Fibroblast of lung (primary cell): ENCODE data around the gene NEDD4L. TPM values are rescaled to one million over a fixed set of nuclear protein-coding genes. Genes with fewer than 3 reads are reported as not detected.
"Not testable (repeated sequence)": the region's sequence is repeated elsewhere in the genome, so short reads cannot be mapped to it uniquely, and the experiment has no call there.

ENCODE experiments used
- DNase-seq, 2 donors: peaks; one replicate each; pipeline versions ENCODE4 v3.0.0 to v3.0.0-alpha.2; 2010; ENCODE audit warnings: low read depth in 2 of 2
- H2AFZ ChIP-seq: 2 replicates; pipeline ENCODE4 v1.5.1; 2012; ENCODE audit warnings: low read length, control low read depth, inconsistent platforms
- H3K27ac ChIP-seq: 2 replicates; pipeline ENCODE4 v1.5.1; 2011; ENCODE audit warnings: low read length, control low read depth; ENCODE audit not compliant: insufficient read depth
- H3K27me3 ChIP-seq: 2 replicates; pipeline ENCODE4 v1.5.1; 2011; ENCODE audit warnings: mild to moderate bottlenecking, low read length; ENCODE audit not compliant: control insufficient read depth, insufficient read depth
- H3K36me3 ChIP-seq: 2 replicates; pipeline ENCODE4 v1.5.1; 2011; ENCODE audit warnings: low read length; ENCODE audit not compliant: control insufficient read depth, insufficient read depth
- H3K4me1 ChIP-seq: 2 replicates; pipeline ENCODE4 v1.5.1; 2011; ENCODE audit warnings: low read length; ENCODE audit not compliant: control insufficient read depth, insufficient read depth; ENCODE audit errors: extremely low read depth
- H3K4me2 ChIP-seq: 2 replicates; pipeline ENCODE4 v1.5.1; 2011; ENCODE audit warnings: low read length, control low read depth; ENCODE audit not compliant: insufficient read depth; ENCODE audit errors: extremely low read depth
- H3K4me3 ChIP-seq, 4 experiments: fragments of 200-600 bp in 1 of 4; sonication (generic) in 1 of 4; replicated peaks in 1 of 4; 2 replicates each; pipeline ENCODE4 v1.5.1; 2011 to 2016; ENCODE audit warnings: low read length in 4 of 4, low read depth in 3 of 4, mild to moderate bottlenecking in 3 of 4, control low read depth in 2 of 4, inconsistent platforms in 1 of 4, mixed read lengths in 1 of 4; ENCODE audit not compliant: insufficient read depth in 1 of 4; ENCODE audit errors: control extremely low read depth in 1 of 4
- H3K79me2 ChIP-seq: 2 replicates; pipeline ENCODE4 v1.5.1; 2012; ENCODE audit warnings: mild to moderate bottlenecking, low read length, inconsistent platforms; ENCODE audit not compliant: control insufficient read depth, insufficient read depth
- H3K9ac ChIP-seq: 2 replicates; pipeline ENCODE4 v1.5.1; 2011; ENCODE audit warnings: mild to moderate bottlenecking, low read length, control low read depth; ENCODE audit not compliant: insufficient read depth
- H3K9me3 ChIP-seq: 2 replicates; pipeline ENCODE4 v1.5.1; 2012; ENCODE audit warnings: low read depth, low read length; ENCODE audit not compliant: control insufficient read depth, insufficient read depth
- H4K20me1 ChIP-seq: 2 replicates; pipeline ENCODE4 v1.5.1; 2011; ENCODE audit warnings: low read length; ENCODE audit not compliant: control insufficient read depth, insufficient read depth; ENCODE audit errors: extremely low read depth
- CTCF ChIP-seq, 2 donors: IDR thresholded peaks in 1 of 2; conservative IDR thresholded peaks in 1 of 2; 1 replicate in 1 of 2; 2 replicates in 1 of 2; pipeline ENCODE4 v1.5.1; 2011 to 2012; ENCODE audit warnings: low read length in 2 of 2, control low read depth in 1 of 2, inconsistent platforms in 1 of 2, low read depth in 1 of 2, mild to moderate bottlenecking in 1 of 2
- EZH2 ChIP-seq: IDR thresholded peaks from 2 replicates; pipeline ENCODE4 v1.5.1; 2012; ENCODE audit warnings: low read length, control low read depth, mild to moderate bottlenecking; ENCODE audit errors: missing control alignments
- polyA plus RNA-seq, 2 donors: library from polyadenylated mRNA; depleted of rRNA in 1 of 2; stranded (reverse) in 1 of 2; unstranded in 1 of 2; fragments of >200 nt; gene quantifications; 2 replicates each; pipeline ENCODE4 v1.2.1, GENCODE V29; 2011 to 2012; ENCODE audit warnings: missing spikeins in 1 of 2
- total RNA-seq: library from RNA; depleted of rRNA; stranded (reverse); fragments of >200 nt; gene quantifications from 2 replicates; pipeline ENCODE4 v1.2.1, GENCODE V29; 2014

NEDD4L gene
- total and polyA plus RNA-seq, 2 donors (not counting 1 experiment from before 2014, with no cell fraction given) = 5.5 to 18.7 TPM

DNA sequence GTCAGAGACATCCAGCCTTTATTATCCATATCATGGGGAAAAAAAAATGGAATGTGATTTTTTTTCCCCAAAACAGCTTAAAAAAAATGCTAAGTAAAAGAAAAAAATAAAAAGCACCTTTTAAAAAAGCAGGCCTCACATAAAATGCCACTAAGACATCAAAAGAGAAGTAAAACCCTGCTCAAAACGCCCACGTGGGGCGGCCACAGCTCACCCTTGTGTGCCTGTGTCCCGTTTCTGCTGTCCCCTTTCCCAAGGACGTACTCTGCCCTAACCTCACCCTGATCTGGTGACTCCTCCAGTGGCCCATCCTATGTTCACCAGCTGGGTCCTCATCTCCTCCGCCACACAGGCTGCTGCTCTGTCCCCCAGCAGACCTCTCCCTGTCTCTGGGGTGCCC lies 125.4 kb downstream of the NEDD4L start:
- Histone ChIP-seq H3K4me2 (no peak overlapping the region), H3K4me1 (no peaks in the 10 kb centered on the region), H3K4me3 (no peak overlapping the region), H3K9me3 (no peaks in the 10 kb centered on the region), H3K27me3 (peaks cover 3% of the 10 kb centered on the region), H3K27ac (no peak overlapping the region), H3K79me2 (no peaks in the 10 kb centered on the region), H3K9ac (no peak overlapping the region), H4K20me1 (no peaks in the 10 kb centered on the region), H2AFZ (no peak overlapping the region), H3K36me3 (no peaks in the 10 kb centered on the region)
- TF ChIP-seq EZH2 (no peak), CTCF (conservative IDR thresholded peaks at IDR 0.05 in 1 of 2, IDR thresholded peaks at IDR 0.05 in 1 of 2; ENCODE audit: low read depth in 1 of 2, low read length in 2 of 2) (no peak)
- DNase-seq = no peak

DNA sequence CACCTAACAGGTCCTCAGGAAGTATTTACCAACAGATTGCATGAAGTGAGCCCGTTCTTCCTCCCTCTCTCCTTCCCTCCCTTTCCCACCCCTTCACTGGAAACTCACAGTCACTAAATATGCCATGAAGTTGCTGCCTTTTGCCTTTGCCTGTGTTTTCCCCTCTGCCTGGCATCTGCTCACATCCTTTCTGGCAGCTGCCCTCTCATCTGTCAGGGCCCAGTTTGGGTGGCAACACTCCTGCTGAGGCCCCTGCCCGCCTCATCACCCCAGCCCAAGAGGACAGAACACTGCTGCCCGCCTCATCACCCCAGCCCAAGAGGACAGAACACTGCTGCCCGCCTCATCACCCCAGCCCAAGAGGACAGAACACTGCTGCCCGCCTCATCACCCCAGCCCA lies 126.0 kb downstream of the NEDD4L start:
- not testable (repeated sequence) for H4K20me1 ChIP-seq, H3K9ac ChIP-seq, H3K4me3 ChIP-seq, H3K27me3 ChIP-seq, H3K79me2 ChIP-seq, H2AFZ ChIP-seq, H3K36me3 ChIP-seq, H3K9me3 ChIP-seq, DNase-seq, H3K4me1 ChIP-seq, H3K27ac ChIP-seq, H3K4me2 ChIP-seq

GRCh38 chr18:58172031-58172430 lies 128.0 kb downstream of the NEDD4L start:
- no peak for DNase-seq
- Histone ChIP-seq H3K4me3 (no peak overlapping the region), H3K27ac (no peak overlapping the region), H3K9me3 (no peaks in the 10 kb centered on the region), H4K20me1 (no peaks in the 10 kb centered on the region), H2AFZ (no peak overlapping the region), H3K4me1 (peaks cover 4% of the 10 kb centered on the region), H3K36me3 (no peaks in the 10 kb centered on the region), H3K27me3 (peaks cover 3% of the 10 kb centered on the region), H3K9ac (no peak overlapping the region), H3K79me2 (no peaks in the 10 kb centered on the region), H3K4me2 (no peak overlapping the region)
- TF ChIP-seq EZH2 = no peak
- no peak for TF ChIP-seq CTCF (conservative IDR thresholded peaks at IDR 0.05 in 1 of 2, IDR thresholded peaks at IDR 0.05 in 1 of 2; ENCODE audit: low read depth in 1 of 2, low read length in 2 of 2)
